Measurements from ENCODE around the gene STX2. TPM values are rescaled to one million over a fixed set of nuclear protein-coding genes. Genes with fewer than 3 reads are reported as not detected.
"Not testable (repeated sequence)": the region's sequence is repeated elsewhere in the genome, so short reads cannot be mapped to it uniquely, and the experiment has no call there.

The STX2 gene
- polyA plus RNA-seq, 4 donors = 20.9 to 32.2 (median 27.4) TPM

DNA sequence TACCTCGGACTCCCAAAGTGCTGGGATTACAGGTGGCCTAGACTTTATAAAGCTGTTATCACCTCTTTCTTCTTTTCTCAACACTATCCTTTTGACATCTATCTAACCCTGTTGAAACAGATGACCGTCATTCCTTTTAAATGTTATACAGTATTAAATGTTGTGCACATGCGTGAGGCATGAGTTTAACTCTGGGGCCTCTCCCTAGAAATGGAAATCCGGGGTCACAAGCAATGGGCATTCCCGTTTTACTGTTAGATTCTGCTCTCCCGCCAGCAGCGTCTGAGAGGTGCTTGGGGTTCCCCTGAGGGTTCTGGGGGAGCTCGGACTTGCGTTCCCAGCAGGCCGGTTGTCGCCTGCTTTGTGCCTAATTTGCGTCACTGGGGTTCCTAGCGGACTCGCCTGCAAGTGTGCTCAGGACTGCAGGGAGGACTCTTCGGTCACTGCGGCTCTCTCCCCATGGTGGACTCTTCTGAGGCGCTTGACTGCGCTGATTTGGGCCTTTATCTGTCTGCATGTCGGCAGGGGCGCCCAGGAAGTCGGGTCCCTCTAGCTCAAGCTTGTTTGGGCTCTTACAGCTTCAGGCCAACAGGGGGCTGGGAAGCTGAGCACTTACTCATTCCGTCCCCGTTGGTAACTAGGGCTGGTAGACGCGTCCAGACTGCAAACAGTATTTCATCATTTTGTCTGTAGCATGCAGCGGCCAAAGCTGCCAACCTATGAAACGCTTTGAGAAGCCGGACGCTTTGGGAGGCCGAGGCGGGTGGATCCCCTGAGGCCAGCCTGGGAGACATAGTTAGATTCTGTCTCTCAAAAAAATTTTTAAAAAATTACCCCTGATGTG is 31.6 kb upstream of the STX2 start:
- DNase-seq (ENCODE audit: low read depth in 4 of 4, low spot score in 3 of 4) = no peak

DNA sequence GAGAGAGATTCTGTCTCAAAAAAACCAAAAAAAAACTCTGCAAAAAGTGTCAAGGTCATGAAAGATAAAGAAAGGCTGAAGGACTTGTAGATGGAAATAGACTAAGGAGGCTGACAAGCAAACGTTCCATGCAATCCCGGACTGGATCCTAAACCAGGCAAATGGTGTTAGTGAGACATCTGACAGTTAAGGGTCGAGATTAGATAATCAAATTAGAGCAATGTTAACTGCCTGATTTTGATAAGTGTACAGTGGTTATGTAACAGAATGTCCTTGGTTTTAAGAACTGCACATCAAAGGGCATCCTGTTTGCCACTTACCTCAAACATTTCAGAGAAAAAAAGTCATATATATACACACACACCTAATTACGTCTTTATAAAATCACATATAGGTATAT is 29.4 kb upstream of the STX2 start:
- no peak for DNase-seq (ENCODE audit: low read depth in 4 of 4, low spot score in 3 of 4)

- DNase-seq (ENCODE audit: low read depth in 4 of 4, low spot score in 3 of 4) = no peak
These were observed 24.2 kb upstream of the STX2 start for GRCh38 chr12:130863298-130863697.

GRCh38 chr12:130862771-130863170 is 23.7 kb upstream of the STX2 start:
- not testable (repeated sequence) for DNase-seq (ENCODE audit: low read depth in 4 of 4, low spot score in 3 of 4)

DNA sequence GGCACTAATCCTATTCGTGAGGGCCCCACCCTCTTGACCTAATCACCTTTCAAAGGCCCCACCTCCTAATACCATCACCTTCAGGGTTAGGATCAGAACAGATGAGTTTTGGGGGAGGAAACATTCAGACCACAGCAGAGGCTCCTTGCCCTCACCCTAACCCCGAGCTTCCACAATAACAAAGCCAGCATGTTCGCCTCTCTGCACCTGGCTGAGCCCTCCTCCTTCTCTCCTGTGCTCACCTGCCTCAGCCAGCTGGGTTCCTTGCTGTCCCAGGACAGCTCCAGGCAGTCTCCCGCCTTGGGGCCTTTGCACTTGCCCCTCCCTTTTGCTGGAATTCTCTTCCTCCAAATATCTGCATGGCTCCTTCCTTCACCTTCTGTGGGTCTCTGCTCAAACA is 23.1 kb upstream of the STX2 start:
- no peak for DNase-seq (ENCODE audit: low read depth in 4 of 4, low spot score in 3 of 4)

DNA sequence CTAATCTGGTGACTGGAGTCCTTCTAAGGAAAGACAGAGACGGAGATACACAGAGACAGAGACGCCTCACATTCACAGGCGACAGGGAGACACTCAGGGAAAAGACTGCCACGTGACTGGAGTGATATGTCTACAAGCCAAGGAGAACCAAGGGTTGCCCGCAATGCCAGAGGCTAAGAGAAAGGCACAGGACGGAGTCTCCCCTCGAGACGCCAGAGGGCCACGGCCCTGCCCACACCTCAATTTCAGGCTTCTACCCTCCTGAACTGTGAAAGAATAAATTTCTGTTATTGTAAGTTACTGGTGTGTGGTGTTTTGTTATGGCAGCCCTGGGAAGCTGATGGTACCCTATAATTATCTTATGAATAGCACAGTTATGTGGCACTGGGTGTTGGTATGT is 21.3 kb upstream of the STX2 start:
- no peak for DNase-seq (ENCODE audit: low read depth in 4 of 4, low spot score in 3 of 4)

GRCh38 chr12:130859161-130859560 is 20.1 kb upstream of the STX2 start:
- DNase-seq (ENCODE audit: low read depth in 4 of 4, low spot score in 3 of 4) = no peak

- DNase-seq (ENCODE audit: low read depth in 4 of 4, low spot score in 3 of 4) = no peak
These were observed 19.0 kb upstream of the STX2 start for GRCh38 chr12:130858084-130858483.

DNA sequence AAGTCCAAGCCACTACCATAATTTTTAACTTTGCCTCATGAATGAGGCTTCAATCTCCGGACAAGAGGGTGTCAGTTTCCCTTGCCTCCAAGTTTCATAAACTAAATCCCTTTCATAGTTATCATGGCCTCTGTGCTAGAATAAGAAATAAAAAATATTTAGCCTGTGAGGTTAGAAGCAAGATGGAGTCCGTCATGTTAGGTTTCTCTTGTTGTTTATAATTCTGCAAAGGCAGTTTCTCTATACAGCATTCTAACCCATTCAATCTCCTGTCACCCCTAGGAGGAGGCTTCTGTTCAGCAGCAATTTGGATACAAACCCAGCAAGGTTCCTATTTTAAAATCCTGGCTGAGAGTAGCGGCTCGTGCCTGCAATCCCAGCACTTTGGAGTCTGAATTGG is 17.0 kb upstream of the STX2 start:
- DNase-seq (ENCODE audit: low read depth in 4 of 4, low spot score in 3 of 4) = no peak

GRCh38 chr12:130850418-130851021 is 11.5 kb upstream of the STX2 start:
- DNase-seq (ENCODE audit: low read depth in 4 of 4, low spot score in 3 of 4) = no peak

GRCh38 chr12:130849561-130850417 is 10.7 kb upstream of the STX2 start:
- DNase-seq (ENCODE audit: low read depth in 4 of 4, low spot score in 3 of 4) = peak in 1 of 4 donors; percentile 69

- DNase-seq (ENCODE audit: low read depth in 4 of 4, low spot score in 3 of 4) = not testable (repeated sequence)
These were observed 9.8 kb upstream of the STX2 start for GRCh38 chr12:130848785-130849305.

- not testable (repeated sequence) for DNase-seq (ENCODE audit: low read depth in 4 of 4, low spot score in 3 of 4)
These were observed 9.1 kb upstream of the STX2 start for GRCh38 chr12:130848105-130848504.

DNA sequence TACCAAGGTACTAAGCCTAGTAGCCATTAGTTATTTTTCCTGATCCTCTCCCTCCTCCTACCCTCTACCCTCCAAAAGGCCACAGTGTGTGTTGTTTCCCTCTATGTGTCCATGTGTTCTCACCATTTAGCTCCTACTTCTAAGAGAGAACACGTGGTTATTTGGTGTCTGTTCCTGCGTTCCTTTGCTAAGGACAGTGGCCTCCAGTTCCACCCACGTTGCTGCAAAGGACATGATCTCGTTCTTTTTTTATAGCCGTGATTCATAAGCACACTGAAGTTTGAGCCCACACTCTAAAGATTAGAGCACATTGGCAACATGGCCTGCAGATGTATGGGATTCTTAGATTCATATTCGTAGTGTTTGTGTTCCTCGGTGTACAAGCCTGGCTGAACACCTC is 8.1 kb upstream of the STX2 start:
- DNase-seq (ENCODE audit: low read depth in 4 of 4, low spot score in 3 of 4) = no peak

GRCh38 chr12:130846369-130846768 is 7.3 kb upstream of the STX2 start:
- no peak for DNase-seq (ENCODE audit: low read depth in 4 of 4, low spot score in 3 of 4)

DNA sequence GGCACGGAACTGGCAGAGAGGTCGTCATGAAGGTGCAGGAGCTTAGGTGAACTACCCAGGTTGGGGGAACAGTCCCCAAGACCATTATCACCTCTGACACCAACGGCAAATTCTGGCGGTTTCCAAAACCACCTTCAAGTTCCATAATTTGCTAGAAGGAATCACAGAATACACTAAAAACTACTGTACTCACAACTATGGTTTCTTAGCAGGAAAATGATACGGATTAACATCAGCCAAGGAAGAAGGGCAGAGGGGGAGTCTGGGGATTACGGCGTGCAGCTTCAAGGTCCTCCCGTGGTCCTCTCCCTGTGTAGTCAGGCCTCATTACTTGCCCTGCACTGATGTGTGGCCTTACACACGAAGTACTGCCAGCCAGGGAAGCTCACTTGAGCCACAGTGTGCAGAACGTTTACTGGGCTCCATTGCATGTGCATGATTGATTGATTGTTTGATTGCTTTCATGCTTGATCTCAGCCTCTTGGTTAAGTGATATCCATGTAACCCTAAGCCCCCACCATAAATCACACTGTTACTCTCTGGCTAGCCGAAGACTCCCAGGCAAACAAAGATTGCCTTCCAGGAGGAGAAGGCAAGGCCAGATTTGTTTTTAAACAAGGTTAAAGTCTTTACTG is 837 bp upstream of the STX2 start:
- no peak for DNase-seq (ENCODE audit: low read depth in 4 of 4, low spot score in 3 of 4)

DNA sequence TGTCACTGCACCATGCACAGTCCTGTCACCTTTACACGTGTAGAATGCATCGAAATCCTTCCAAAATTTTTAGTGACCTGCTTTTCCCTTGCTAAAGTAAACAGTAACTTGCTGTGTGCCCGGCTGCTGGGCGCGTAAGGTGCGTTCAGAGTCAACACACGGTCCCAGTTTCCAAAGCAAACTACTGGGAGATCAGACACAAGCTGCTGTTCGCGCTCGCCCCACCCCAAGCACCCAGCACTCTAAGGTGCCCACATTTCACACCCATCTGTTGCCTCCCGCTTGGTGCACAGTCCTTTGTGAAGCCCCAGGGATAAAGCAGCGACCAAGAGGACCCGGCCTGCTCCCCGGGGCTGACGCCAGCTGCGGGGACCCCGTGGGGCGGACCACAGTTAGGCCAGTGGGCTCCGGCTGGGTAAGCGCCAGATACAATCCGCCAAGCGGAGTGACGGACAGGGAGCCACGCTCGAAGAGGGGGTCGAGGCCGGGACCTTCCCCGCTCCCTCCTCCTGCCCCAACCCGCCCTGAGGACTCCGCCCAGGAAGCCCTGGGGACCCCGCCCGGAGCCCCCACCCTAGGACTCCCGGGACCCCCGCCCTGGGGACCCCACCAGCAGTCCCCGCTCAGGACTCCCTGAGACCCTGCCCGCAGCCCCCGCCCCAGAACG is 633 bp downstream of the STX2 start:
- no peak for DNase-seq (ENCODE audit: low read depth in 4 of 4, low spot score in 3 of 4)

DNA sequence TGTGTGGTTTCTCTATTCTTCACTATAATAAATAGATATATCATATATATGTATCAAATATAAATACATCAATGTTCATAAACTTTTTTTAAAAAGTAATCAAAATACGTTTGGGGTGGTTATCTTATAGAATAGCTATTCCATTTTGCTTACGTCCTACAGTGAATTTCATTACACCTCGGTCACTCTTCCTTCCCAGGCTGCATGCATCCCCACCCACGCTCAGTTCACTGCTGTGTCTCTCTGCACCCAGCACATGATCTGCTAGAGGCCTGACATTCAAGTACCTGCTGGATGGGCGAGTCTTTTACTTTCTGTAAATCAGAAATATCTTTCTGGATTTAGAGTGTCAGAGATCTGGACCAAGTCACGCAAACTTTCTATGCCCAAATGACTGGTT is 3.6 kb downstream of the STX2 start:
- DNase-seq (ENCODE audit: low read depth in 4 of 4, low spot score in 3 of 4) = no peak

- no peak for DNase-seq (ENCODE audit: low read depth in 4 of 4, low spot score in 3 of 4)
These were observed 4.0 kb downstream of the STX2 start for GRCh38 chr12:130835011-130835410.

DNA sequence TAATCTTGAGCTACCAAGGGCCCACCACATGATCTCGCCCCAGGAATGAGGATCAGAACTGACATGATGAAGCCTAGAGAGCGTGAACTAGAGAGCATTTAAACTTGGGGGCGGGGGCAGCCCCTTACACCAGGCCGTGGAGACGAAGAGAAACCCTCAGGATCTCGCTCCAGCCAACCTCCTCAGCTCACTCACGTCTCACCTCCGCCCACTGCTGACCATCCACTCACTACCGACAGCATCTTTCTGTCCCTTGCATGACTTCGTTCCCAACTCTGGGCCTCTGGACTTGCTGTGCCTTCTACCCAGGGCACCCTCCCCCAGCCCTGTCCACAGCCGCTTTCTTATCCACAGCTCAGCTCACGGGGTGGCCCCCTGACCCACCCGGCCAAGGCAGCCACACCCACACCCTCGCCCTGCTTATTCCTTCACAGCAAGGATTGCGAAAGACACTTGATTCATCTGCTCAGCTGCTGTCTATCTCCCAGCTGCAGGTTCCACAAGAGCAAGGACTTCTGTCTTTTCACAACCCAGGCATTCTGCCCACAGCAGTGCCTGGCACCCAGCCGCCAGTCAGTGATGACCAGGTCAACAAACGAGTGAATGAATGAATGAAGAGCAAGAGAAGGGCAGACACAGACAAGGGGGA is 6.4 kb downstream of the STX2 start:
- DNase-seq (ENCODE audit: low read depth in 4 of 4, low spot score in 3 of 4) = no peak

All from right renal pelvis (tissue), 4 donors.